ENCODE results near the gene SERPINB7. TPM values are rescaled to one million over a fixed set of nuclear protein-coding genes. Genes with fewer than 3 reads are reported as not detected.
"Not testable (repeated sequence)": the region's sequence is repeated elsewhere in the genome, so short reads cannot be mapped to it uniquely, and the experiment has no call there.

SERPINB7 gene
- total RNA-seq, result not detected

DNA sequence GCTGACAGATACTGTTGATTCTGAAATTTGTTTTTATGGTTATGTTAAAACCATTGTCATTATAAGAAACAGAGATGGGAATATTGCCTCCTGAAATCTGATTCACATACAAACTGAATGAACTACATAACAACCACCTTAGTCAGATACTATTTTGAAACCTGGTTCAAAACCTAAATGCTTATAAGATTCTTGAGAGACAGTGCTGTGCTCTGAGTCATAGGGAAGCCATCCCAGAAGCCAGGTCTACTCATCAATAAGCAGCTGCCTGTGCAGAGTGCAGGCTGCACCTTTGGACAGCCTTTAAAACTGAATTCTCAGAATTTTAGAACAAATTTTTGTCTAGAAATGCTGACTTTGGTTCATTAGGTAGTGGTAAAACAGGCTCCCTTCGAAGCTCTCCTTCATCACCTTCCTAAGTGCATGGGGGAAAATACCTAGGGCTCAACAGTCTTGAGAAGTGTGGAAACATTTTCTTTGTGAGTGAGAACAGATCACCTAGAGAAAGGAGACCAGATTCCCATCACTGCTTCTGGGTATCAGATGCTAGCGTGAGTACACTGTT, at the start of gene SERPINB7:
Gene SERPINB7, plus strand, starts transcription at position 253 of the 565 bp plus-strand sequence. CDS start 6,955 bp downstream, outside the sequence.
- Mint-ChIP-seq H3K27ac (no peak within 1 kb of the TSS), H3K4me3 (no peak within 1 kb of the TSS), H3K36me3 (no peaks in the 10 kb centered on the region), H3K9me3 (no peaks in the 10 kb centered on the region), H3K27me3 (peaks cover 10% of the 10 kb centered on the region), H3K4me1 (no peaks in the 10 kb centered on the region)
- POLR2A ChIA-PET, result no interaction called here
- ATAC-seq (ENCODE audit: low read depth), result no peak
- no peak for DNase-seq

DNA sequence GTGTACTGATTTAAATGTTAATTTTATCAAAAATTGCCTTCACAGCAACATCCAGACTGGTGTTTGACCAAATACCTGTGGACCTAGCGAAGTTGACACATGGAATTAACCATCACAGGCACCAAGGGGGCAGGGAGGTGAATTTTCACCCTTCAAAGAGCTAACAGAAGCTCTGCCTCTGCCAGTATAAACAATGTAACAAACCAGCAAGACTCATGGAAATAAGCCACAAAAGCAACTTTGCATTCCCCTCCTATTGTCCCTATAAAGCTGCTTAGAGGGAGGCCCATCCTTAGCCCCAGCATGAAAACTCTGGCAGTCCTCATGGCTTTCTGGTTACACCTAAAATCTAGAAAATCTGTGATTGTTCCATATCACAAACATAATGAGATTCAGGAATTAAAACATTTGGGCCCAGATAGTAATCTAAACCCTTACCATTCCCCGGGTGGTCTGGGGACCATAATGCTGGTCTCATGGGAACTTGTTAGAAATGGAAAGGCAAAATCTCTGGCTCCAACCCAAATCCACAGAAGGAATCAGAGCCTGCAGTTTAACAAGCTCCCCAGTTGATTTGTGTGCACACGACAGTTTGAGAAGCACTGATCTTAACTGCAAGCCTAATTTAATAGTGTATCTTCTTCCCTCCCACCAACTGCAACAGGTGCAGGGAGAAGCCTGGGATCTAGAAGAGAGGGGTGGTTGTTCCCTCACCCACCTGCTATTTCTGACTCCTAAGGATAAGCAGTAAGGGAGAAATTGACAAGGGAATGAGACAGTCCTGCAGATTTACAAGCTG, 49.3 kb upstream of the SERPINB7 start:
- Mint-ChIP-seq H3K27me3 (no peaks in the 10 kb centered on the region), H3K9me3 (no peaks in the 10 kb centered on the region), H3K4me1 (no peaks in the 10 kb centered on the region), H3K27ac (no peak overlapping the region), H3K4me3 (no peak overlapping the region), H3K36me3 (no peaks in the 10 kb centered on the region)
- DNase-seq (no peak), ATAC-seq (ENCODE audit: low read depth) (no peak)
- POLR2A ChIA-PET, result no interaction called here

- no peaks in the 10 kb centered on the region for H3K9me3 Mint-ChIP-seq
- H3K36me3 Mint-ChIP-seq, result no peaks in the 10 kb centered on the region
- DNase-seq, result no peak
- H3K4me3 Mint-ChIP-seq, result no peak overlapping the region
- no peaks in the 10 kb centered on the region for H3K4me1 Mint-ChIP-seq
- H3K27me3 Mint-ChIP-seq, result peaks cover 2% of the 10 kb centered on the region
- no peak overlapping the region for H3K27ac Mint-ChIP-seq
- POLR2A ChIA-PET, result no interaction called here
- no peak for ATAC-seq (ENCODE audit: low read depth)
Observed at GRCh38 chr18:63730773-63731172, 44.4 kb upstream of the SERPINB7 start.

DNA sequence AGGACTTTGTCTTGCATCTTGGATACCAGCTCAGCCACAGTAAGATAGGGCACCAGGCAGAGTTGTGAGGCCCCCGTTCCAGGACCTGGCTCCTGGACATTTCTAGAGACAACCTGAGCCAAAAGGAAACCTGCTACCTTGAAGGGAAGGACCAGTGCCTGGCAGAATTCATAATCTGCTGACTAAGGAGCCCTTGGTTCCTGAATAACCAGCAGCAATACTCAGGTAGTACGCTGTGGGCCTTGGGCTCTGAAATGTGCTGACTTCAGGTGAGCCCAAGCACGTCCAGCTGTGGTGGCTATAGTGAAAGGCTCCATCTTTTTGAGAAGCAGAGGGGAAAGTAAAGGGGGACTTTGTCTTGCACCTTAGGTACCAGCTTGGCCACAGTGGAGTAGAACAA, 44.0 kb upstream of the SERPINB7 start:
- DNase-seq (no peak), ATAC-seq (ENCODE audit: low read depth) (no peak)
- H3K4me1 Mint-ChIP-seq, result no peaks in the 10 kb centered on the region
- H3K27ac Mint-ChIP-seq, result no peak overlapping the region
- POLR2A ChIA-PET, result no interaction called here
- no peaks in the 10 kb centered on the region for H3K36me3 Mint-ChIP-seq
- H3K27me3 Mint-ChIP-seq, result peaks cover 2% of the 10 kb centered on the region
- no peak overlapping the region for H3K4me3 Mint-ChIP-seq
- H3K9me3 Mint-ChIP-seq, result no peaks in the 10 kb centered on the region

DNA sequence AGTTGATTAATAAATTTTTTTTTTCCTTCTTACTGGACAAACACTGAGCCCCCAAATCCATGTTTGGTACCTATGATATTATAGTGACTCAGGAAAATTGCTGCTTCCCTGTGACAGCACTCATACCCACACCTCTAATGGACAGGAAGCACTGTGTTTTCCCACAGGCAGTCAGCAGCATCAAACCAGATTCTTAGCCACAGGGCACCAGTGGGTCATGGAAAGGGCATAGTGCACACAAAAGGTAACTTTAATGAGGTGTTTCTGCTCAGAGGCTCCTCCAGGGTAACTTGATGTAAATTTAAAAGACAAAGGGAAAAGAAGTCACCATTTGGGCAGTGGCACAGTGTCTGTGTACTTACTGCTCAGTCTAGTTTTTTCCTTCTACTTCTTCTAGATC, 38.3 kb upstream of the SERPINB7 start:
- no peaks in the 10 kb centered on the region for H3K9me3 Mint-ChIP-seq
- H3K4me1 Mint-ChIP-seq, result no peaks in the 10 kb centered on the region
- peaks cover 2% of the 10 kb centered on the region for H3K27me3 Mint-ChIP-seq
- H3K36me3 Mint-ChIP-seq, result no peaks in the 10 kb centered on the region
- H3K27ac Mint-ChIP-seq, result no peak overlapping the region
- DNase-seq, result no peak
- POLR2A ChIA-PET, result no interaction called here
- no peak for ATAC-seq (ENCODE audit: low read depth)
- H3K4me3 Mint-ChIP-seq, result no peak overlapping the region

GRCh38 chr18:63741769-63742168, 33.4 kb upstream of the SERPINB7 start:
- no peak for ATAC-seq (ENCODE audit: low read depth)
- Mint-ChIP-seq H3K27me3 (peaks cover 2% of the 10 kb centered on the region), H3K36me3 (no peaks in the 10 kb centered on the region), H3K4me3 (no peak overlapping the region), H3K9me3 (no peaks in the 10 kb centered on the region), H3K4me1 (no peaks in the 10 kb centered on the region), H3K27ac (no peak overlapping the region)
- DNase-seq, result no peak
- POLR2A ChIA-PET, result no interaction called here

GRCh38 chr18:63747006-63747405, 28.2 kb upstream of the SERPINB7 start:
- POLR2A ChIA-PET, result no interaction called here
- DNase-seq, result no peak
- Mint-ChIP-seq H3K4me3 (no peak overlapping the region), H3K9me3 (peaks cover 3% of the 10 kb centered on the region), H3K27ac (no peak overlapping the region), H3K27me3 (peaks cover 2% of the 10 kb centered on the region), H3K36me3 (no peaks in the 10 kb centered on the region), H3K4me1 (no peaks in the 10 kb centered on the region)
- no peak for ATAC-seq (ENCODE audit: low read depth)

DNA sequence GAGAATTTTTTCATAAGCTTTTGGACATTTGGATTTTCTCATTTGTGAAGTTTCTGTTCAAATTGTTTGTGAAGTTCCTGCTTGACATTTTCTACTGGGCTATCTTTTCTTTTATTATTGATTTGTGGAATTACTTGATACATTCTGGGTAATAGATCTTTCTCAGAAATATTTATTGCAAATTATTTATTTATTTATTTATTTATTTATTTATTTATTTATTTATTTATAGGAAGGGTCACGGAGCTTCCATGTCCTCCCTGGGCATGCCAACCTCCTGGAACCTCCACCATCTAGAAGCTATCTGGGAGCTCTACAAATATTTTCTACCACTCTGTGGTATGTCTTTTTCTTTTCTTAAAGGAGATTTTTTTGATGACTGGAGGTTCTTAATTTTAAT, 25.7 kb upstream of the SERPINB7 start:
- H3K27ac Mint-ChIP-seq, result no peak overlapping the region
- POLR2A ChIA-PET, result no interaction called here
- H3K4me3 Mint-ChIP-seq, result no peak overlapping the region
- peaks cover 3% of the 10 kb centered on the region for H3K9me3 Mint-ChIP-seq
- no peaks in the 10 kb centered on the region for H3K36me3 Mint-ChIP-seq
- no peak for DNase-seq
- no peak for ATAC-seq (ENCODE audit: low read depth)
- no peaks in the 10 kb centered on the region for H3K4me1 Mint-ChIP-seq
- H3K27me3 Mint-ChIP-seq, result no peaks in the 10 kb centered on the region

DNA sequence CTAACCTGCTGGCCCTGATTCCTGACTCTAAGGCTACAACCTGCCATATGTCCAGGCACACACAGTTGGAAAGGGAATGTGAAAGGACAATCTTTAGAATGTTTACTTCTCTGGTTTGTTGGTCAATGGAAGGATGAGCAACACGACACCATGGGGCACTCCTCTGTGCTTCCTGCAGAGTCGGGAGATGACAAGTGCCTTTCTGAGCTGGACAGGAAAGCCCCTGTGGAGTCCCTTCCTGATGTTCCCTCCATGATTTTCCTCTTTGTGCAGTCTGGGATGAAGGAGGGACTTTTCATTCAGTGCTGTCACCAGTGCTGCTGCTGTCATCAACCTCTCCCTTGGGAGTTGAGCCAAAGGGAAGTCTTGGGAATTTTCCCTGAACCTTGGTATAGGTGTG, 22.6 kb upstream of the SERPINB7 start:
- no peaks in the 10 kb centered on the region for H3K36me3 Mint-ChIP-seq
- no peak overlapping the region for H3K4me3 Mint-ChIP-seq
- H3K9me3 Mint-ChIP-seq, result peaks cover 3% of the 10 kb centered on the region
- no peaks in the 10 kb centered on the region for H3K4me1 Mint-ChIP-seq
- H3K27ac Mint-ChIP-seq, result no peak overlapping the region
- POLR2A ChIA-PET, result no interaction called here
- no peaks in the 10 kb centered on the region for H3K27me3 Mint-ChIP-seq
- no peak for DNase-seq
- ATAC-seq (ENCODE audit: low read depth), result no peak

- H3K4me3 Mint-ChIP-seq, result no peak overlapping the region
- H3K27me3 Mint-ChIP-seq, result no peaks in the 10 kb centered on the region
- DNase-seq (no peak), ATAC-seq (ENCODE audit: low read depth) (no peak)
- no peaks in the 10 kb centered on the region for H3K4me1 Mint-ChIP-seq
- H3K9me3 Mint-ChIP-seq, result no peaks in the 10 kb centered on the region
- no peak overlapping the region for H3K27ac Mint-ChIP-seq
- H3K36me3 Mint-ChIP-seq, result no peaks in the 10 kb centered on the region
- POLR2A ChIA-PET, result no interaction called here
Observed at GRCh38 chr18:63753676-63754075, 21.5 kb upstream of the SERPINB7 start.

DNA sequence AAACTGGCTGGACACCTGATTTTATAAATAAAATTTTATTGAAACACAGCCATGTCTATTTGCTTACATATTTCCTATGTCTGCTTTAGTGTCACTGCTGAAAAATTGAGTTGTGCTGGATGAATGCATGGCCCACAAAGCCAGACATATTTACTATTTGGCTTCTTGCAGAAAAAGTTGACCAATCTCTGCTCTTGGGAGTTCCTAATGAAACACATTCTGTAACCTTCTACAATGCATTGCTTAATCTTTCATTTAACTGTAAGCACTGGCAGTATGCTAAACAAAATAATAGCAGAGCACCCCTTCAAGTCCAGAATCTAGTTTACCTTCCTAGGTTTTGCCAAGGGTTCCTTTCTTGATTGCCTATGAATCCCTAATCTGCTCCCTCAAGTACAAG, 17.7 kb upstream of the SERPINB7 start:
- Mint-ChIP-seq H3K27me3 (no peaks in the 10 kb centered on the region), H3K27ac (no peak overlapping the region), H3K4me3 (no peak overlapping the region), H3K4me1 (no peaks in the 10 kb centered on the region), H3K9me3 (peaks cover 13% of the 10 kb centered on the region), H3K36me3 (no peaks in the 10 kb centered on the region)
- DNase-seq (no peak), ATAC-seq (ENCODE audit: low read depth) (no peak)
- POLR2A ChIA-PET, result no interaction called here

GRCh38 chr18:63758615-63759240, 16.5 kb upstream of the SERPINB7 start:
- POLR2A ChIA-PET, result no interaction called here
- peaks cover 13% of the 10 kb centered on the region for H3K9me3 Mint-ChIP-seq
- ATAC-seq (ENCODE audit: low read depth), result no peak

DNA sequence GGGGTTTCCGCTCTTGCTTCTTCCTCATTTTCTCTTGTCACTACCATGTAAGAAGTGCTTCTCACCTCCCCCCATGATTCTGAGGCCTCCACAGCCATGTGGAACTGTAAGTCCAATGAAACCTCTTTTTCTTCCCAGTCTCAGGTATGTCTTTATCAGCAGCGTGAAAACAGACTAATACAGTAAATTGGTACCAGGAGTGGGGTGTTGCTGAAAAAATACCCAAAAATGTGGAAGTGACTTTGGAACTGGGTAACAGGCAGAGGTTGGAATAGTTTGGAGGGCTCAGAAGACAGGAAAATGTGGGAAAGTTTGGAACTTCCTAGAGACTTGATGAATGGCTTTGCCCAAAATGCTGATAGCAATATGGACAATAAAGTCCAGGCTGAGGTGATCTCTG, 15.4 kb upstream of the SERPINB7 start:
- H3K9me3 Mint-ChIP-seq, result peaks cover 13% of the 10 kb centered on the region
- POLR2A ChIA-PET, result not testable (repeated sequence)

More at GRCh38 chr18:63758615-63759240, 16.5 kb upstream of the SERPINB7 start:
- Mint-ChIP-seq H3K4me1 (no peaks in the 10 kb centered on the region), H3K36me3 (no peaks in the 10 kb centered on the region), H3K27ac (no peak overlapping the region), H3K27me3 (no peaks in the 10 kb centered on the region), H3K4me3 (no peak overlapping the region)
- DNase-seq, result no peak

DNA sequence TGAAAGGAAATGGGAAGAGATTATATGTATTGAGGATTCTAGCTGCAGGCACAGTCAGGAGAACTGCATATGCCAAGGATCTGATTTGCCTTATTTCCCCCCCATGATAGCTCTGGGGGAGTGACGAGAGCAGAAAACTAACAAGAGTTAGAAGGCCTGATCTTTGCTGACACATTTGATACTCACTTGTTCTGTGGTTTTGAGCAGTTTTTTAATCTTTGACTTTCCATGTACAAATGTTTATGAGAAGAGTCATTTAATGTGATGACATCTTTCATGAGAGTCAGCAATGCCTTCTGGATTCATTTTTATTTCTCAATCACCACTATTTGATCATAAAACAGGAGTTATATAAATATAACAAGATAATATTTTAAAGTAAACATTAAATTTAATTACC, 12.7 kb upstream of the SERPINB7 start:
- no peak for ATAC-seq (ENCODE audit: low read depth)
- no peaks in the 10 kb centered on the region for H3K4me1 Mint-ChIP-seq
- no peaks in the 10 kb centered on the region for H3K36me3 Mint-ChIP-seq
- H3K9me3 Mint-ChIP-seq, result peaks cover 13% of the 10 kb centered on the region
- H3K27me3 Mint-ChIP-seq, result peaks cover 6% of the 10 kb centered on the region
- H3K4me3 Mint-ChIP-seq, result no peak overlapping the region
- H3K27ac Mint-ChIP-seq, result no peak overlapping the region
- POLR2A ChIA-PET, result no interaction called here
- no peak for DNase-seq

More for the DNA sequence above, 15.4 kb upstream of the SERPINB7 start:
- H3K27me3 Mint-ChIP-seq; H3K4me3 Mint-ChIP-seq; H3K27ac Mint-ChIP-seq; DNase-seq; H3K4me1 Mint-ChIP-seq; H3K36me3 Mint-ChIP-seq; ATAC-seq (ENCODE audit: low read depth): not testable (repeated sequence)

Measured in activated naive CD8-positive, alpha-beta T cell treated with anti-CD3 and anti-CD28 coated beads, Interleukin-2, amount 10 ng/mL, durations not matched to agents 7 days and 5 days (primary cell).